Mucosa of rectum (tissue), 2 donors: ENCODE measurements around the gene OR2A7.
"Not testable (repeated sequence)": the region's sequence is repeated elsewhere in the genome, so short reads cannot be mapped to it uniquely, and the experiment has no call there.

Source experiments
- H3K27ac ChIP-seq, 2 donors: one replicate each; pipeline ENCODE4 v1.7.0; 2013; ENCODE audit warnings: inconsistent platforms in 2 of 2, low read depth in 2 of 2, low read length in 2 of 2
- H3K27me3 ChIP-seq, 2 donors: one replicate each; pipeline ENCODE4 v1.7.0; 2013; ENCODE audit warnings: low read length in 2 of 2; ENCODE audit not compliant: control insufficient read depth in 2 of 2, insufficient read depth in 2 of 2
- H3K36me3 ChIP-seq, 2 donors: one replicate each; pipeline ENCODE4 v1.7.0; 2013; ENCODE audit warnings: low read length in 2 of 2; ENCODE audit not compliant: control insufficient read depth in 2 of 2, insufficient read depth in 2 of 2
- H3K4me1 ChIP-seq, 2 donors: one replicate each; pipeline ENCODE4 v1.7.0; 2013; ENCODE audit warnings: low read length in 2 of 2, mild to moderate bottlenecking in 1 of 2; ENCODE audit not compliant: control insufficient read depth in 2 of 2, insufficient read depth in 2 of 2
- H3K4me3 ChIP-seq, 2 donors: one replicate each; pipeline ENCODE4 v1.7.0; 2013; ENCODE audit warnings: low read length in 2 of 2
- H3K9ac ChIP-seq, 2 donors: one replicate each; pipeline ENCODE4 v1.7.0; 2013; ENCODE audit warnings: low read length in 2 of 2, low read depth in 1 of 2, mild to moderate bottlenecking in 1 of 2
- H3K9me3 ChIP-seq, 2 donors: one replicate each; pipeline ENCODE4 v1.7.0; 2013; ENCODE audit warnings: low read length in 2 of 2; ENCODE audit not compliant: control insufficient read depth in 2 of 2
- donor health status: healthy.
- donor health status: Normal muscosa, but diverticular disease.

The OR2A7 gene

DNA sequence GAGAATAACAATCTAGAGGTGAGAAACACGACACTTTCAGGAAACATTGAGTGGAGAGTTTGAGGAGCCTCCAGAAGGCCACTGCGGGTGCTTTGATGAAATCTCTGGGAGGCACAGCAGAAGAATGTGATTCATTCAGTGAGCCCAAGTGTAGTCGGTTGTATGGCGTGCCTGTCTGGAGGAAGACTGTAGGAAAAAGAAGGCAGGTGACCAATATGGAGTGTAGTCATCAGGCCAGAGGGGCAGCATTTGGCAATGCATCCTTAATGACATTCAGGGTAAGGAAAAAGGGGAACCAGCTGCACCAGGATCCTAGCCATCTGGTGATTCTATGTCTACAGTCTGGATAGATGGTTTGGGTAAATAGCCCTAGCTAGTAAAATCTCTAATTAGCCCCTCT is 12.3 kb downstream of the OR2A7 start:
- H3K27ac ChIP-seq, H3K27me3 ChIP-seq, H3K9me3 ChIP-seq, H3K36me3 ChIP-seq, H3K9ac ChIP-seq, H3K4me1 ChIP-seq, H3K4me3 ChIP-seq: not testable (repeated sequence)

DNA sequence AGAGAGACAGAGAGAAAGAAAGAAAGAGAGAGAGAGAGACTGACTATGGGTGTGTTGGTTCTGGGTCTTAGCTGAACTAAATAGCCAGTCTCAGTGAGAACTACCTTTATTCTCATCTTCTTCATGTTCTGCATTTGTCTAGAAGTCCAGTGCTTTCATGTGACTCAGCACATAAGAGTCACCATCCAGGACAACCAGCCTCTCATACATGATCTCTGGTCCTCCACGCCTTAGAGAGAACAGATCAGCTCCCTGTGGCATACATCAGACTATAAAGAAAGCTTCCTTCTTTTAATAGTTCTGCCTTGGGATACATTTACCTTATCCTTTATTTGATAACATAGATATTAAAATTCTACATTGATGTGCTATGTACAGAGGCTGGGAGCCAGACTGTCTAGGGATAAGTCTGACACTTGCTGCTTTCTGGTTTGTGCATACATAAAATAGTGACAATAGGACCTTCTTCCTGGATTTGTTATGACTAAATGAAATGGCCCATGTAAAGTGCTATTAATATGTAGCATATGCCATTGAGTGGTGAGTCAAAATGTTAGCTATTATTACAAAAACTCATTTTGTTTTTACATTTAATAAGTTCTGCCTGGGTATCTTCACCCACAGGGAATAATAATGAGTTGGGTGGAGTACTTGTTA is 16.8 kb downstream of the OR2A7 start:
- not testable (repeated sequence) for H3K4me3 ChIP-seq, H3K27ac ChIP-seq, H3K9ac ChIP-seq, H3K27me3 ChIP-seq, H3K9me3 ChIP-seq, H3K36me3 ChIP-seq, H3K4me1 ChIP-seq

DNA sequence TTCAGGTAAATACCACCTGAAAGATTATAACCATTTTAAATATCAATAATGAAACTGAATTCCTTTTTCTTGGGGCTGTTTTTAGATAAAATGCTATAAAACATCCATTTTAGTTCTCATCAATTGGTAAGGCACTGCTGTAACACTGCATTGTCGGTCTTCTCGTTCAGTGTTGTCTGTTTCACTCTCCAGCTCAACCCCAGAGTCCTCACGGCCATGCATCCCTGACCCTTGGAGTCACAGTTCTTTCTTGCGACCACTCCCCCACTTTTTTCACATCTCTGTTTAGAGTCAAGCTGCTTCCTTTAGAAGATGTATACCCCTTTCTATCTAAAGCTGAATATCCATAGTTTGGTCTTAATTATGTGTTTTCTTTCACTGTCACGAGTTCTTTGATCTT is 17.6 kb downstream of the OR2A7 start:
- not testable (repeated sequence) for H3K4me1 ChIP-seq, H3K27me3 ChIP-seq, H3K36me3 ChIP-seq

DNA sequence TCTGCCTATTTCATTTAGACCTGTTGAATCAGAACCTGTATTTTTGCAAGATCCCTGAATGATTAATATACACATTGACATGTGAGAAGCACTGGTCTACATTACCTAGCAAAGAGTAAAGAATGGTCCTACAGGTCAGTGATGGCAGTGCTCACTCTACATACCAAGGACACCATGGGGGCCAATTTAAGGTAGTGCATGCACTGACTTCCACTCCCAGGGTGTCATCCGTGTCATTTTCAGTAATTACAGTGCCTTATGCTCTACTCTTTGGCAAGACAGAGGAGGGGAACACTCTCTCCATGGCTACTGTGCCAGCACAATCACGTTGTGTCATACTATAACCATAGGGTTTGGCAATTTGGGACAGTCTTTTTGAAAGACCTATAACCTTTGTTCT is 19.2 kb downstream of the OR2A7 start:
- H3K9ac ChIP-seq, H3K27me3 ChIP-seq, H3K9me3 ChIP-seq, H3K4me1 ChIP-seq, H3K36me3 ChIP-seq, H3K4me3 ChIP-seq, H3K27ac ChIP-seq: not testable (repeated sequence)

More for the DNA sequence above, 17.6 kb downstream of the OR2A7 start:
- not testable (repeated sequence) for H3K9ac ChIP-seq, H3K27ac ChIP-seq, H3K4me3 ChIP-seq, H3K9me3 ChIP-seq

DNA sequence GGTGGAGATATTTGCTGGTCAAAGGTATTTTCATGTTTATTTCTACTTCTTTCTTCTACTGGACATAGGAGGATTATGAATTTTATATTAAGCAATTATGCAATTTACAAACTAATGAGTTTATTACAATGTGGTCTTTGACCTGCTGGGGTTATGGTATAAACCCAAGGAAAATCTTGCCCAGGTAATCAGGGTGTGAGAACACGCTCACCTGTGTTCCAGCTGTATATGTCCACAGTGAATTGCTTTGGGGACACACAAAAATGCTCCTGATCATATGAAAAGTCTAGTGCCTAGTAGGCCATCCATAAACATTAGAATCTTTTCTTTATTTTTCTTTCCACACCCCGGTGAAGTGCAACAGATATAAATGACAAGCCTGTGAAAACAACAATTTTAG is 25.2 kb downstream of the OR2A7 start, which contains the start of gene OR2A42:
Gene OR2A42 (minus strand): TSS at position 241 of the 400 bp plus-strand sequence. CDS start 6,762 bp downstream, outside the sequence.
- not testable (repeated sequence) for H3K4me1 ChIP-seq, H3K9me3 ChIP-seq, H3K27ac ChIP-seq, H3K36me3 ChIP-seq, H3K27me3 ChIP-seq, H3K4me3 ChIP-seq, H3K9ac ChIP-seq

DNA sequence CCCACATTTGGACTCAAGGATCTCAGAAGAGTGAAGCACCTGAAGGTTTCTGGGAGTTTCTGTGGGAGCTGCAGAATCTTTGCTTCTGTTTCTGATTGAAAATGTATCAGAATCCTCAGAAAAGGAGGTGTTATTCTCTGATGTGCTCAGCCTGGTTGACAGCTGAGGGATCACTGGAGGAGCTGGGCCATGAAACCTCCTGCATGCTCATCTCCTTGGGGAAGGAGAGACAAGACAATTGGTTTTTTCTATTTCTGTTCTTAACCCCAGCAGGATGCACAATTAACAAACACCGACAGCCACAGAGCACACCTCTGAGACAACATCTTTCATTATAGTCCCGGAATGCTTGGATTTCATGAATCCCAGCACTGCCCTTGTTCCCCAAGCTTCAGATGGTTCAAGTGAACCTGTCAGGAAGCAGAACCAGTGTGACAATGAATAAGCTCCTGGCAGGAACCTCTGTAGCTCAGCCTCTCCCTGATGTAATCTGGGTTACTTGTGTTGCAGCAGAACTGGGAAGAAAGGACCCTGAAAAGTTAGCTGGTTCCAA is 26.0 kb downstream of the OR2A7 start:
- H3K27ac ChIP-seq, H3K9me3 ChIP-seq, H3K9ac ChIP-seq, H3K4me3 ChIP-seq, H3K36me3 ChIP-seq, H3K27me3 ChIP-seq, H3K4me1 ChIP-seq: not testable (repeated sequence)

DNA sequence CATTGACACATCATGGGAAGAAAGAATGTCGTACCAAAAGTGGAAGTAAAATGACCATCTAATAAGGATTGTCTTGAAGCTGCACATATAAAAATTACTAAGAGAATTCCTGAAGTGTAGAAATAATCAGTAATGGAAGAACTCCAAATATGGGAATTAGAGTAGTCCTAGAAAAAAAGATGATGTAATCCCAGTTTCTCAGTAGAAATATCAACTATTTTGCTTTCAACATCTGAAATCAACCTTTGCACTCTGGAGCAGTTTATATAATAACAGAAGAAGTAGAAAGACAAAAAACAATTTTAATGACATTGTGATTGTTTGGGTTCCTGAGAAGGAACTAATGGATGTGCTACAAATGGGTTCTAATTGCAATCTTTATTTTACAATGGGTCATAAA is 31.6 kb downstream of the OR2A7 start:
- not testable (repeated sequence) for H3K27me3 ChIP-seq, H3K27ac ChIP-seq, H3K9me3 ChIP-seq, H3K4me3 ChIP-seq, H3K9ac ChIP-seq, H3K36me3 ChIP-seq, H3K4me1 ChIP-seq

DNA sequence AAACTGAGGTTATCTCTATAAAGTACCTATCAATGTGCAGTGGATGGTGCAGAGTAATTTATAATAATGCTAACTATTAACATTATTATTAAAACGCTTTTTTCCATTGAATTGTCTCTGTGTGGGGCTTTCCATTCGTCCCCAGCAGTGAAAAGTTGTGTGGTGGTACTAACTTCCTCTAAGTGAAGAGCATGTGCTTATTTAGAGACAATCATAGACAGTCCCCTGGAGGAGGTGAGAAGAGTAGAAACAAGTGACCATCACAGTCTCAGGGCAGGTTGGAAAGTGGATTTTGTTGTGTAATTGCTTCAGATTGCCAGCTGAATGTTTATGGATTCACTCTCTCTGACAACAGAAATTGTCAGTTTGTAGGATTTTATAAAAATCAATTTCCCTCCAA is 33.6 kb downstream of the OR2A7 start:
- not testable (repeated sequence) for H3K9me3 ChIP-seq, H3K27me3 ChIP-seq, H3K27ac ChIP-seq, H3K9ac ChIP-seq, H3K4me1 ChIP-seq, H3K4me3 ChIP-seq, H3K36me3 ChIP-seq

DNA sequence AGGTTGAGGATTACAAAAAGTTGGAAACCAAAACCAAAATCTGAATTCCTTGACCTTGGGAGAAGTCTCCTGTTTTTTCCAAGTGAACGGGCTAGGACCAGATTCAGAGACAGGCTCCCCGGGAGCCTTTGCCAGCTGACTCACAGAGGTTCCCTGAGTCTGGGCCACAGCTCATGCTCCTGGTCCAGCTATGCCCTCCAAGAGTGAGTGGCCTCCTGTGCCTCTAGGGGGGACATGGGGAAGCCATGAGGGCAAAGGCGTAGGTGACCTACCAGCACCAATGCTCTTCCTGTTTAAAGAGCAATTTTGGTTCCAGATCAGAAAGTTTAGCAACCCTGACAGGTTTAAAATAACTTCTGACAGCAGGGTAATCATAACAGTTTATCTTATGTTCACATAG is 35.8 kb downstream of the OR2A7 start:
- not testable (repeated sequence) for H3K9ac ChIP-seq, H3K36me3 ChIP-seq, H3K27ac ChIP-seq, H3K27me3 ChIP-seq, H3K4me3 ChIP-seq, H3K4me1 ChIP-seq, H3K9me3 ChIP-seq

DNA sequence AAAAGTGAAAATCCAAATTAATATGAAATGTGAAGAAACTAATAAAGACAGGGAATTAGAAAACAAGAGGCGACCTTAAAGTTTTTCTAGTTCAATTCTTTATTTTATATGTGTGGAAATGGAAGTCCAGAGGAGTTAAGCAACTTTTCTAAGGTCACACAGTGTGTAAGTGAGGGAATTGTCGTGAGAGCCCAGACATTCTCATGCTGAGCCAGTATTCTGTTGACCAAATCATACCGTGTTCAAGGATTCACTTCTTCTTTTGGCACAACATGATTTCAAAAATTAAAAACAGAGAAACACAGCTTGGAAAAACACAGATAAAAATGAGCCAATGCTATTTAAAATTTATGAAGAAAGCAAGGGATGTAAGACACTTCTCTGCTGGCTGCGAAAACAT is 37.7 kb downstream of the OR2A7 start:
- H3K9ac ChIP-seq, H3K4me1 ChIP-seq, H3K4me3 ChIP-seq: not testable (repeated sequence)

DNA sequence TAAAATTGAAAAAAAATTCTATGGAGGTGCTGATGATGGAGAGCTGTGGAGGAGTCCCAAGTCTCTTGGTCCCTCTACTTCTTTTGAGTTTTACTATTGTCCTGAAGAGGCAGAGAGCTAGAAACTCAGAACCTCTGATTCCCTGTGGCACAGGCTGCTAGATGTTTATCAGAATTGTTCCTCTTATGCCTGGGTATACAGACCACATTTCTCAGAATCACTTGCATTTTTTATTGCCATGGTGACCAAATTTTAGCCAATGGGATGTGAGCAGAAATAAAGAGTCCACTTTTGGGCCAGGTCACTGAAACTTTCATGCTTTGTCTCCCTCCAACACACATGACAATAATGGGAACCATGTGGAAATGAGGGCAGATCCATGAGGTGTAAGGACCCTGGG is 40.9 kb downstream of the OR2A7 start:
- H3K27ac ChIP-seq, H3K4me3 ChIP-seq: not testable (repeated sequence)

More for the DNA sequence above, 37.7 kb downstream of the OR2A7 start:
- H3K27ac ChIP-seq, H3K27me3 ChIP-seq, H3K36me3 ChIP-seq, H3K9me3 ChIP-seq: not testable (repeated sequence)

More for the DNA sequence above, 40.9 kb downstream of the OR2A7 start:
- not testable (repeated sequence) for H3K27me3 ChIP-seq, H3K4me1 ChIP-seq, H3K36me3 ChIP-seq, H3K9ac ChIP-seq, H3K9me3 ChIP-seq
